Retina (tissue), 1 donor: ENCODE data around the gene LDB2.
"Not testable (repeated sequence)": the region's sequence is repeated elsewhere in the genome, so short reads cannot be mapped to it uniquely, and the experiment has no call there.

Experiments
- DNase-seq: peaks from one replicate; pipeline ENCODE4 v3.0.0-alpha.2; 2016

LDB2 gene

DNA sequence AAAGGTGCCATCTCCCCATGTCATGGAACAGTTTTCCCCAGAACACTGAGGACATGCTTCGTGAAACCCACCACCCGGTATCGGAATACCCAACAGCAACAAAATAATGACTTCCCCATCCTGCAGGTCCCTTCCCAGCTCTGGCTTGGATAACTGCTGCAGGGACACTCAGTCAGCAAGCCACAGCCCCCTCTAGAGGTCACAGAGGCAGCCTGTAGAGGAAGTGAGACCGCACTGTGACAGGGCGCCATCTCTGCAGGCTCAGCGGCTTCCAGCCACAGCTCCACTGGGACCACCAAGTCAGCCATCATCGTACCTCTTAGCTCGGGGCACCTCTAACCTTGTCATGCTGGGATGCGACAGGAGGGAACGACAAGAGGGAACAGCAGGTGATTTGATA, 315.9 kb downstream of the LDB2 start:
- no peak for DNase-seq

DNA sequence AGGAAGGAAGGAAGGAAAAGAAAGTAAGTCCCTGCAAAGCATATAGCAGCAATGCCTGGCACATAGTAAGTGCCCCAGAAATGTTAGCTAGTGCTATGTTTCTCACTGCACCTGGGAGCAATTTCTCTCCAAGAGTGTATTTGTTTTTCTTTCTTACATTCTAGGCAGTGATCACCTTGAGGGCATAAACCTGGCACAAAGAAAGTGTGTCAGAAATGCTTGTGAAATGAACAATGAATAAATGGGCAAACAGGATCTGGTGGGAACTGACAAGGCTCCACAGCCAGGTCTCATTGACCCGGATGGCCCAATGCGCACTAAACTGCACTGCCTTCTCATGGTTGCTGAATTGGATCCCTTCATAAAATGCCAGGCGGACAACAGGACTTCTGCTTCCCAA, 316.4 kb downstream of the LDB2 start:
- no peak for DNase-seq

DNA sequence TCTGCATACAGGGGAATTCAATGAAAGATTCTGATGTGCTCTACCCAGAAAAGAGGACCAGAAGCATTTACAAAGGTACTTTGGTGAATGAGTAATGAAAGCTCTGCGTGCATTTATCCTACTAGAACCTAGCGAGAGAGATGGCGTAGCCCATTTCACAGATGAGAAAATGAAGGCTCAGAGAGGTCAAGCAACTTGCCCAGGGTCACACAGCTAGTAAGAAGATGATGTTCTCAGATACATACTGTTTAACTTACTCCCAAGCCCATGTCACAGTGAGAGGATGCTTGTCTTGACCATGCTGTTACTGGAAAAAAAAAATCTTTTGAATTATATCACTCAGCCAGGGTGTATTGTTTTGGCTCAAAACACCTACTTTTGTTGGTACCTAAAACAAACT, 317.3 kb downstream of the LDB2 start:
- DNase-seq: no peak

DNA sequence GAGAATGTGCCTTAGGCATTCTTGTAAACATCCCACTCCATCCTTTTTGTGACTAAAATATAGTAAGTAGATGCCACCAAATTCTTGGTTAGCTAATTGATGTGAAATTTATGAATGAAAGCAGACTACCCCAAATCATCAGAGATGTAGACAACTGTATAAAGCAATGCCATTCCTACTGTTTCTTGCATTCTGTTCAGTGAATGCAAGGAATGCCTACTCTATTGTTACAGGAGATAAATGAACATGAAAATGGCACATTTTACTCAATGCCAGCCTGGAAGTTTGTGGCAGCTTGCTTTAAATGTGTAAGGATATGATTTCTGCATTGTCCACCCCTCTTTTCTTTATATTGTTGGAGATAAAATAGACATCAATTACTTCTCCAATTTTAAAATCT, 317.9 kb downstream of the LDB2 start:
- DNase-seq: no peak

DNA sequence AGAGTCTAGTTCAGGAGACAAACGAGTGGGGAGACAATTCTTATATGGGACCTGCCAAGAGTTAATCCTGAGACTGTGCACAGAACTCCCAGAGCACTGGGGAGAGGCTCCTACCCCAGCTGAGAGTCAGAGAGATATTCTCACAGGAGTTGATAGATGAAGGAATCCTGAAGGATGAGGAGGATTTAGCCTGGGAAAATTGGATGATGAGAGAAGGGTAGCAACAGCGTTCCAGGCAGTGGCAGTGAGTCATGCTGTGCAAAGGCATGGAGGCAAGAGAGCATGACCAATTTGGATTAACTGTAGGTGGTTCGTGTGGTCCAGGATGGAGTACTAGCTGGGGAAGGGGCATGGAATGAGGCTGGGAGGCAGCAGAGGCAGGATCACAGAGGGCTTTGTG, 318.6 kb downstream of the LDB2 start:
- DNase-seq: no peak

DNA sequence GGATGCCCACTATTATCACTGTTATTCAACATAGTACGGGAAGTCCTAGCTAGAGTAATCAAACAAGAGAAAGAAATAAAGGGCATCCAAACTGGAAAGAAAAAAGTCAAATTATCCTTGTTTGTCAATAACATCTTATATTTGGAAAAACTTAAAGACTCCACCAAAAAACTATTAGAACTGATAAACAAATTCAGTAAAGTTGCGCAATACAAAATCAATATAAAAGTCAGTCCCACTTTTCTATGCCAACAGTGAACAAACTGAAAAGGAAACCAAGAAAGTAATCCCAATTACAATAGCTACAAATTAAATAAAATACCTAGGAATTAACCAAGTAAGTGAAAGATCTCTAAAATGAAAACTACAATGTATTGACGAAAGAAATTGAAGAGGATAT, 321.3 kb downstream of the LDB2 start:
- DNase-seq: no peak

DNA sequence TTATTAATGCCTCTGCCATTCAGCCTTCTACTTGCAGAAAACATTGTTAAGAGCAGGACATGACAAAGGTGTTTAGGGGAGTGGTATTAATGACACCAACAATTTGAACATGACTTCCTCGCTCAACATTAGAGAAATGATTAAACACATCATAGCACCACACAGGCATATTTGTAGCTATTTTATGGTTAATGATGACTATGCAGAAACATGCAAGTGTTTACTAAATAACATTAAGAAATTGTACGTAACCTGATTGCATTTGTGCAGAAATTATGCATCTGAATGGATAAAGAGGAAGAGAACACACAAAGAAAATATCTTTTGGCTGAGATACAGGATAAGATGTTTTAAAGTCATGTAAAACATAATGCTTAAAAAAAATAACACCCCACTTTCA, 323.5 kb downstream of the LDB2 start:
- DNase-seq: no peak

DNA sequence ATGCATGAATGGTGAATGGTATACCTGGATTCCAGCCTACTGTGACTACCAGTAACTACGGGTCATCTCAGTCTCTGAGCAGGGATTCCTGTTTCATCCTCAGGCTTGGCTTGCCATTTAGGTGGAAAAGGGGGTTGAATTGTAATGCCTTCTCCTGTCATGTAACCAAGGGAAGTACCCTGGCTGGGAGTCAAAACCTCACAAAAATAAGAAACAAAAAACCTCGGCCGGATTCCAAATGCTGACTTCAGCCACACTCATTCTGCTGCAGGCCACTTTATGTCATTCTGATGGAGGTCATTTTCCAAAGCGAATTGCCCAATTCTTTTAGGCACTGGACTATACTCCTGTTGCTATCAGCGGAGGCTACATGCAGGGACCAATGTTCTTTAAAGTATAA, 324.7 kb downstream of the LDB2 start:
- DNase-seq: no peak

DNA sequence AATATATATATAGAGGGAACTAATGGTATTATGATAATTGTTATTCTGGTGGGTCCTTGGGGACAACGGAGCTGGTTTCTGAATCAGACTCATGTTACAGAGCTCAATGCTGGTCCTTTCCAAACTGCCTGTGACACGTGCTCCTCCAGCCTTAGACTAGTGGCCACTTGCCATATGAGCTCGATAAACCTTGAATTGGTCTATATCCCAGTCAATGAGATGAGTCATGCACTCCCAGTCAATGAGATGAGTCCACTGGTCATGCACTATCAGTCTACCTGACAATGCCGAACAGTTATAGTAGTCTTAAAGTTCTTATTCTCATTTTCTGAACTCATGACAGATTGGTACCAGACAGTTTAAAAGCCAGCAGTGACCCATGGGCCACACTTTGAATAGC, 325.2 kb downstream of the LDB2 start:
- DNase-seq: no peak

DNA sequence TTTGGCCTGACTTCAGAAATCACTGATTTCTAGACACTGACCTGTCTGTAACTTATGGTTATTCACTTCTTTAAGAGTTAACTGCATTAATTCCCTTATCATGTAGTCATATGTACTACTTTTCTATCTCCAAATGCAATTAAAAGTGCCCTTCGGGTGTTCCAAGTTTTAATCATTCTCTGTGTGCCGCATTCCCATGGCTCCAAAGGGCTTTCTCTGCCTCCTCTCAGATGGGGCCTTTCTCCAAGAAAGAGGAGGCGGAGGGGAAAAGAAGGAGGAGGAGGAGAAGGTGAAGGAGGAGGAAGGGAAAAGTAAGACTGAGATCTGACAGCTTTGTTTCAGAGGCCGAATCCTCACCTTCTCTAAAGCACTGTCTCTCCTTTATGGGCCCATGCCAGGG, 325.8 kb downstream of the LDB2 start:
- DNase-seq: no peak

DNA sequence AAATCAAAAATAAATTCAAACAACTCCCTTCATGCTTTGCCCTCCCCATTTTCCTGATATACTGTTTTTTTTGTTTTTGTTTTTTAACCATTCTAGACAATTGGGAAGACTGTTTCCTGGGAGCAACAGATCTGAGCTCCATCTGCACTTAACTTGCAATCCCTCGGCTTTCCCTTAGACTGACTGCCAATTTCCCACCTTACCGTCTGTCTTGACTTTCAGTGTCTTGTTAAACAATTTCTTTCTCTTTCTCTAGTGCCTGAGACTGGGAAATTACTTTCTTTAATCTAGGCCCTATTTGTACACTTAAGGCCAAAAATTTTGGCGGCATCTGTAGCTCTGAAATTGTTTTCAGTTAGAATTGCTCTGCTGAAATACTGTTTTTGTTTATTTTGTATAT, 326.3 kb downstream of the LDB2 start:
- no peak for DNase-seq

DNA sequence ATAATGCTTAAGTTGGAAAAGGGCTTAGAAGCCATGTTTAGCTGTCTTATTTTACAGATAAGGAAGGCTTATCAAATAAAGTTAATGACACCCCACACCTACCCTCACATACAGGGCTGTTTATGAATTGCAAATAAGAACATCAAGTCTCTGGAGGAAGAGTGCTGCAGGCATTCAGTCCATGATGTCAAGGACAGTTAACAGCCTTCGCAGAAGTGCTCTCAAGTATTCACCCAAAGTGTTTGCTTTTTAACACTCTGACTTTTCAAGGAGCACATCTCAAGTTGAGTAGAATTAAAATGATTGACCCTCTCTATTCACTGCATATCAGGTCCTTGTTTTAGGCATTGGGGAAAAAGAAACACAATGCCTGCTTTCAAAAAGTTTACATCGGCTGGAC, 328.7 kb downstream of the LDB2 start:
- no peak for DNase-seq

DNA sequence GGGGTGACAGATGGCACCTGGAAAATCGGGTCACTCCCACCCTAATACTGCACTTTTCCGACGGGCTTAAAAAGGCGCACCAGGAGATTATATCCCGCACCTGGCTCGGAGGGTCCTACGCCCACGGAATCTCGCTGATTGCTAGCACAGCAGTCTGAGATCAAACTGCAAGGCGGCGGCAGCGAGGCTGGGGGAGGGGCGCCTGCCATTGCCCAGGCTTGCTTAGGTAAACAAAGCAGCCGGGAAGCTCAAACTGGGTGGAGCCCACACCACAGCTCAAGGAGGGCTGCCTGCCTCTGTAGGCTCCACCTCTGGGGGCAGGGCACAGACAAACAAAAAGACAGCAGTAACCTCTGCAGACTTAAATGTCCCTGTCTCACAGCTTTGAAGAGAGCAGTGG, 341.1 kb downstream of the LDB2 start:
- not testable (repeated sequence) for DNase-seq

DNA sequence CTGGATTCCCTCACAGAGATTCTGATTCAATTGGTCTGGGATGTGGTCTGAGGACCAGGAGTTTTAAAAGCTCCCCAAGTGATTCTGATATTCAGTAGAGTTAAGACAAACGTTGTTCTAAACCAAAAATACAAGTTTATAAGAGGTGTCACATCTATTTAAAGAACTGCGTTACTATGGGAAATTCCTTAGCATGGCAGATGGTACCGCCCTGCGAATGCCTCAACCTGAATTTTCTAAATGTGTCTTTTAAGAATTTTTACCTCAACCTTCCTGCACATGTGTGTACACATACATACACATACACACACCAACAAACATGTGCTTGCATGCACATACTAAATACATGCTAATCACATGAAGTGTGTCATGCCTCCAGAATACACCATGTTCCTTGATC, 343.3 kb downstream of the LDB2 start:
- DNase-seq: no peak

DNA sequence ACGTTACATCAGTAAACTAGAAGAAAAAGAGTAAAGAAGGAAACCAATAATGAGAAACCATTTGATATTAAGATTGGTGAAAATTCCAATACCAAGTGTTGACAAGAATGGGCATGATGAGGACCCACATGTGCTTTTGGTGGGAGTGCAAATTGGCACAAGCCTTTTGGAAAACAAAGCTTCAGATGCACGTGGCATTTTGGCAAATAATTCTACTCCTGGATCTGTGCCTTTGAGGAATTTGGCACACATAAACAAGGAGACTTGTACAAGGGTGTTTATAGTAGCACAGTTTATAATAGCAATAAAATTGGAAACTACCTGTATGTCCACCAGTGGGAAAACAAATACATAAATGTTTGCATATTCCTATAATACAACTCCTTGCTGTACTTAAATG, 347.9 kb downstream of the LDB2 start:
- DNase-seq: no peak

DNA sequence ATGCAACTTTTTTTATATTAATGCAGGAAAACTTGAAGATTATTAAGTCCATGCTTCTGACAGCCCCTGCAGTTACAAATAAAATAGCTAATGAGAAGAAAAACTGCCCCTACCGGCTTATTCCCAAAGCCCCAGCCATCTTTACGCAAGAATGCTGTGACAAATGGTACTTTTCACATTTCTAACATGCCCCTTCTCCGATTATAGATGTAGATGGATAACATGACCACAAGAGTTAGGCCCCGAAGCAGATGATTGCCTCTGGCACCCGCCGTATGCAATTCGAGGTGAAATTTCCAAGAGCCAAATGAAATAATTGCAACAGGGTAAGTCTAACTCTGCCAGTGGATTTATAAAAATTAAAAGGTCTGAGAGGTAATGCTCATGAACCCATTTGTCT, 352.8 kb downstream of the LDB2 start:
- no peak for DNase-seq

DNA sequence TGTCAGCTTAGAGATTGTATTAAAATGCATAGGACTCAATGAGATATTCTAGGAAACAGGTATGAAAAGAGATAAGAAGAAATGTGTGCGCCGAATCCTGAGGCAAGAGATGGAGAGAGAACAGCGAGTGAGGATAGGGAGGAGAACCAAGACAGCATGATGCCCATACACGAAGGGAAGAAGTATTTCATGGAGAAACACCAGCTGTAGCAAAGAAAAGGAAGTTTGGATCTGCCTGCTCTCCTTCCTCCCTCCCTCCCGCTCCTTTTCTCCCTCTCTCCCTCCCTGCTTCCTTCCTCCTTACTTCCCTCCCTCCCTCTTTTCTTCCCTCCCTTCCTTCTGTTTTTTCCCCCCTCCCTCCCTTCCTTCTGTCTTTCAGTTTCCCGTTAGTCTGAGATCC, 353.6 kb downstream of the LDB2 start:
- no peak for DNase-seq

DNA sequence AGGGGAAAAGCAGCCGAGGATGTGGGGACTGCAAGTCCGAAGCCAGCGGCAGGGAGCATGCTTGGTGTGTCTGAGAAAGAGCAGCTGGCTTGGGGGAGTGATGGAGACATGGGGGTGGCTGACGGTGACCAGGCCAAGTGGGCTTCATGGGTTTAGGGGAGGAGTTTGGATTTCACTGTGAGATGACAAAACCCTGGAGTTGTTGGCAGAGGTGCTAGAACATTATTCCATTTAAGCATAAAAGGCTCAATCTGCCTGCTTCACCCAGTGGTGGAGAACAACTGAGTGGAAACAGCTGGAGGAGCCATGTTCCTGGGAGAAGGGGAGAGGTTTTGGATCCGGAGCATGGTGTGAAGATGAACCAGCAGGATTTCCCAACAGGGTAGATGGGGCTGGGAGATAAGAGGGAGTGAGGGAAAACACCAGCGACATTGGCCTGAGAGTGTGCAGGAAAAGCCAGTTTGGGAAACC, 354.2 kb downstream of the LDB2 start:
- no peak for DNase-seq

DNA sequence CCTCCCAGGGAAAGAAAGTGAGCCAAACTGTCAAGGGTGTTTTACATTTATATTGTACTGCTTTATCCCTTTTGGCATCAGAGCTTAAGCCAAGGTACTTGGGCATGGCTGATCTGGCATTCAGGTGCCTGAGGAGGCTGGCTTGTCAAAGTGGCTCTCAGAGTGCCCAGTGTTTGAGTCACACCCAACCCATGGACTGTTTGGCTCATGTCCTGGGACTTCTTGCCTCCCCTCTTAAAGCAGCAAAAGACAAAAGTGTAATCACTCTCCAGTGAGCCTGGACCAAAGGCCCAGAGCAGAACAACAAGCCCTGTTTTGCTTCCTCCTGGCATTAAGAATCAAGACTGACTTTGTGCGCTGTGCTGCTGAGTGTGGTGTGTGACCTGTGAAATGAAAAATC, 360.5 kb downstream of the LDB2 start:
- DNase-seq: no peak

DNA sequence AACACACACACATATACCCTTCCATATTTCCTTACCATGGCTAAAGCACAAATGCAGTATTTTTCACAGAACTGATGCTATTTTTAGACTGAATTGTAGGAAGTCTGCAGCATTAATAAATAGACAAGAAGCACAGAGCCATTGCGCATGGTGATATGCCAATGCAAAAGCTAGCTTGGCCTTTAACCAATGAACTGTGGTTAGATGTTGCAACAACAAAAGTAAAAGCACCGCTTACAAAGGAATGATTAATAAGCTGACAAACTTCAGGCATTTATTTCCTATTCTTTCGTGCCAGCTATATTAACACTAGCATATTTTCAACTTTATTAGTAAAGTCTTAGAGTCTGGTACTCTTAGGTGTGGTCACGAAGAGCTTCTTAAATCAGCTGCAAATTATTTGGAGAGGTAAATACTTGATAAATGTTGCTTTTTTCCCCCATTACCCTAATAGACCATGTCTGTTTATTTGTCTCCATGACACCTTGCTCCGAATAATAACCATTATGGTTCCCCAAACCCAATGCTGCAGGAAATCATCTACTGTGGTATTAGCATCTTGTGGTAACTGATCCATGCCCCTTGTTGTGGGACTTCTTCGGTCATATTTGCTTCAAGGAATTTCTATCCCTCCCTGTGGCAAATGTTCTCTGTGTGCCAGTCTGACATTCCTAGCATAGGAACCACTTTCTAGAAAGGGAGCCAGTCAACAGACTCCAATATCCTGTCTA, 366.0 kb downstream of the LDB2 start:
- no peak for DNase-seq

DNA sequence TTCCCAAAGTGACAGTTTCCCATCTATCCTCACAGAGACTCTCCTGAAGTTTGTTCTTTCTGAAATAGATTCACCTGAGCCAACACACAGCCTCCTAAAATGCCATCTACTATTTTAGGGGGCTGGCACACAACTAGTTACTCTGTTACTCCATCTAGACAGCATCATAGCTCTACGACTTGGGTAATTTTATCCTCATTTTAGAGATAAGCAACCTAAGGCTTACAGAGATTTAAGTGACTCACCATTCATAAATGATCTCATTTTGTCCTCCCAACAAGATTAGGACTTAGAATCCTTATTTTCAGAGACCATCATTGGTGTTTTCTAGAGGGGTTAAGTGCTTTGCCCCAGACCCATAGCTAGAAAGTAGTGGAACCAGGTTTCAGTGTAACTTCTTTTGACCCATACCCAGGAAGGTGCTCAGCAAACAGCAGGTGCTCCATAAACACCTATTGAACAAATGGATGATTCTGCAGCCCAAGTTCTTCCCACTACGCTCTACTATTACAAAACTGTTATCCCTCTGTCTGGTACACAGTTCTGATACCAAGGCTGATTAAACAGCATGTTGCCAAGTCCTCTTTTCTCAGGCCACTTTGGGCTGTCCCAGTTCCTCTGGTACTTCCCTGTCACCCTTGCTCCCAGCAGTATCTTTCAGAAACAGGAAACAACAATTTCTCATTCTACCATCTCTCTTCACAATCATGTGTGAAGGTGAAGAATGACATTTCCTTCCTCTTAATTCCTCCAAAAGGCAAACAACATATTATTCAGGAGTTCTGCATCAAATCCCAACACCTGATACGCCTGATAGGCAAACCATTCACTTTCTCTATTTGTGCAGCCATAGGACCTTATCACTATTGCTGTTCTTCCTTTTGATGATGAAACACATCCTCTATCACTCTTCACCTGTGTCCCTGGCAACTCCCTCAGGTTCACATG, 367.5 kb downstream of the LDB2 start:
- DNase-seq: no peak

DNA sequence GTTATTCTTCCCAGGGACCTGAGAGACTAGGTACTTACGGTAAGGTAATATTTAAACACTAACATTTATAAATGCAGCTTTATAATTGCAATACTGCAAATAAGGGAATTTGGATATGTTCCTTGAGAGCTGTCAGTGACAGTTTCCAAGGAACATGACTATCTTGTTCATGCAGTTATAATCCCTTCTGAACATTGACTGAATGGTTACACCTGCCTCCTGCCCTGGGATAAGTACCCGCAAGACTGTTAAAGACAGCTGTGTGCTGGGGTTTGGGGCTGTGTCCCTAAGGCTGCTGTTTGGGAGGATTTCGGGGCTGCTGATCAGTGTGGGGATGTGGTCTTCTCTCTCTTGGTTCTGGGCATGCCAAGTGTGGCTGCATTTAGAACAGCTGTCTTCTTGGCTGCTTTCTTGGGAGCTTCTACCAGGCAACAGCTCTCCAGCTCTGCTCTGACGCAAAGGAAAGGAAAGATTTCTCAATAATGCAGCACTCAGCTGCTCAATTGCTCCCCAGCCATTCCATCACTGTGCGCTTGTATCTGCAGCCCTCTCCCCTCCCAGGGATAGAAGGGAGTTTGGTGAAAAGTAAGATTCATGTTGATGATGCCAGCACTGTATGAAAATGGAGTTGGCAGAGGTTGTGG, 373.4 kb downstream of the LDB2 start:
- no peak for DNase-seq

DNA sequence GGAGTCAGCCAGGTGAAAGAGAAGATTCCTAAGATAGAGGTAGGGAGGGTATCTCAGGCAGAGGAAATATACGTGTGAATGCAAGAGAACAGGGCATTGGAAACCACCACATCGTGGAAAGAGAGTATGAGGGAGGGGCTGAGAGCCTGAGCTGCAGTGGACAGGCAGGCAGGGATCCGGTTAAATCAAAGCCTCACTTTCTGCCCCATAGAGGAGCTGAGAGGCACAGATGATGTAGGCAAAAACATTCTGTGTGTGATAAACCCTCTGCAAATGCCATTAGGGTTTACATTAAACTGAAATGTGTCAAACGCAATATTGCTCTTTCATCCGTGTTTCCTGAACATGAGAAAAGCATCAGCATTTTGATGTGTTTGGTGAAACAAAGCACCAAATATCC, 374.0 kb downstream of the LDB2 start:
- DNase-seq: no peak

DNA sequence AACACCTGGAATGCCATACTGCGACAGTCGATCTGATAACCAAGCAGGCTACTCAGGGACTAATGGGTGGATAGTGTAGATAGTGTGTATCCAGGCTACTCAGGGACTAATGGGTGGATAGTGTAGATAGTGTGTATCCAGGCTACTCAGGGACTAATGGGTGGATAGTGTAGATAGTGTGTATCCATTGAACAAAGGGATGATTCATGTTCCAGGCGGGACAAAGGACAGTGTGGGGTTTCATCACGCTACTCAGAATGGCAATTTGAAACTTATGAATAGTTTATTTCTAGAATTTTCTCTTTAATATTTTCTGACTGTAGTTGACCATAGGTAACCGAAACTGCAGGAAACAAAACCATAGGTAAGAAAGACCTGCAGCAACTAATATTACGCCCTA, 374.9 kb downstream of the LDB2 start:
- DNase-seq: not testable (repeated sequence)
